ENCODE measurements around the gene ZBTB20.

ZBTB20 gene

GRCh38 chr3:114451561-114452018, 695.5 kb downstream of the ZBTB20 start:
- TF ChIP-seq CTCF (IDR thresholded peaks at IDR 0.05; ENCODE audit: extremely low read depth, missing control alignments) = no peak
- no peak for DNase-seq (ENCODE audit: low spot score)

- no peak for TF ChIP-seq CTCF (IDR thresholded peaks at IDR 0.05; ENCODE audit: extremely low read depth, missing control alignments)
- DNase-seq (ENCODE audit: low spot score) = no peak
These were observed 696.0 kb downstream of the ZBTB20 start for GRCh38 chr3:114451051-114451451.

- no peak for TF ChIP-seq CTCF (IDR thresholded peaks at IDR 0.05; ENCODE audit: extremely low read depth, missing control alignments)
- no peak for DNase-seq (ENCODE audit: low spot score)
These were observed 697.0 kb downstream of the ZBTB20 start for GRCh38 chr3:114450008-114450596.

GRCh38 chr3:114449271-114450007, 697.6 kb downstream of the ZBTB20 start:
- TF ChIP-seq CTCF (IDR thresholded peaks at IDR 0.05; ENCODE audit: extremely low read depth, missing control alignments) = no peak
- no peak for DNase-seq (ENCODE audit: low spot score)

- no peak for DNase-seq (ENCODE audit: low spot score)
- no peak for TF ChIP-seq CTCF (IDR thresholded peaks at IDR 0.05; ENCODE audit: extremely low read depth, missing control alignments)
These were observed 699.1 kb downstream of the ZBTB20 start for GRCh38 chr3:114447950-114448479.

- TF ChIP-seq CTCF (IDR thresholded peaks at IDR 0.05; ENCODE audit: extremely low read depth, missing control alignments) = no peak
These were observed 699.5 kb downstream of the ZBTB20 start for GRCh38 chr3:114447545-114447944.

GRCh38 chr3:114446600-114446999, 700.5 kb downstream of the ZBTB20 start:
- no peak for DNase-seq (ENCODE audit: low spot score)
- no peak for TF ChIP-seq CTCF (IDR thresholded peaks at IDR 0.05; ENCODE audit: extremely low read depth, missing control alignments)

More at GRCh38 chr3:114447545-114447944, 699.5 kb downstream of the ZBTB20 start:
- no peak for DNase-seq (ENCODE audit: low spot score)

All from GM20000 (cell line).